Stimulated activated naive CD8-positive, alpha-beta T cell treated with anti-CD3 and anti-CD28 coated beads, Interleukin-15, amount 100 ng/mL, for 72 hours (primary cell): ENCODE data around the gene ZBP1.

Experiments used
- ATAC-seq: fragments of 150-1000 bp; cut with Tn5 transposase; 2 replicates; pipeline ENCODE4 v1.10.0; 2021; ENCODE audit warnings: mild to moderate bottlenecking, moderate library complexity
- DNase-seq, 2 donors: peaks; one replicate each; pipeline ENCODE4 v3.0.0; 2021 to 2022
- H3K27ac Mint-ChIP-seq, 2 donors: one replicate each; pipeline ENCODE4 v1.8.0; 2022; ENCODE audit warnings: mild to moderate bottlenecking in 2 of 2, mixed read lengths in 2 of 2, moderate library complexity in 2 of 2
- H3K27me3 Mint-ChIP-seq: one replicate; pipeline ENCODE4 v1.8.0; 2022; ENCODE audit warnings: mixed read lengths
- H3K4me1 Mint-ChIP-seq: one replicate; pipeline ENCODE4 v1.8.0; 2022; ENCODE audit warnings: mild to moderate bottlenecking, mixed read lengths
- H3K4me3 Mint-ChIP-seq, 2 donors: one replicate each; pipeline ENCODE4 v1.8.0; 2022; ENCODE audit warnings: mild to moderate bottlenecking in 2 of 2, mixed read lengths in 2 of 2, moderate library complexity in 1 of 2
- H3K9me3 Mint-ChIP-seq, 2 donors: one replicate each; pipeline ENCODE4 v1.8.0; 2022; ENCODE audit warnings: mixed read lengths in 2 of 2

Gene ZBP1

GRCh38 chr20:57560554-57561355, 59.5 kb downstream of the ZBP1 start, which contains the start of gene PCK1:
TSS of gene PCK1 (plus strand) at chr20:57561110. CDS start at chr20:57561412, 302 bp downstream.
- no peak for ATAC-seq
- peaks cover 27% of the 10 kb centered on the region for H3K27me3 Mint-ChIP-seq
- no peak for DNase-seq
- H3K27ac Mint-ChIP-seq: peak within 1 kb of the TSS in 1 of 2 donors; percentile 63
- H3K4me3 Mint-ChIP-seq: no peak within 1 kb of the TSS
- H3K9me3 Mint-ChIP-seq: no peaks in the 10 kb centered on the region
- no peaks in the 10 kb centered on the region for H3K4me1 Mint-ChIP-seq

GRCh38 chr20:57559658-57560553, 60.3 kb downstream of the ZBP1 start:
- no peak for DNase-seq
- H3K4me3 Mint-ChIP-seq: no peak overlapping the region
- peaks cover 27% of the 10 kb centered on the region for H3K27me3 Mint-ChIP-seq
- no peaks in the 10 kb centered on the region for H3K4me1 Mint-ChIP-seq
- no peak overlapping the region for H3K27ac Mint-ChIP-seq
- no peaks in the 10 kb centered on the region for H3K9me3 Mint-ChIP-seq
- no peak for ATAC-seq

DNA sequence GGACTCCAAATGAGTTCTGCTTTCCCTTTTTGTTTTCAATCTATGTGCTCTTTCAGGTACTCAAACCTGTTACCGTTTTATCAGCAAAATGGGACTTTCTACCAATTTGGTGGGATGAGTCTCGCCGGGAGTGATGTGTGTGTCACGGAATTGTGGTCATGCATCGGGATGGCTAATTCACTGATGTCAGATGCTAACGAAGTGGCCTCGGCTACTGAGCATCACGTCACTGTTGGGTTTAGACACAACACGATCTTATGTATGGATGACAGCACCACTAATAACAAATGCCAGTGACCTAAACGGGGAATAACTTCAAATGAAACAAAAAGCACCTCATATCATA, 61.0 kb downstream of the ZBP1 start:
- H3K4me3 Mint-ChIP-seq: no peak overlapping the region
- ATAC-seq: no peak
- no peak overlapping the region for H3K27ac Mint-ChIP-seq

GRCh38 chr20:57558614-57559288, 61.5 kb downstream of the ZBP1 start:
- Mint-ChIP-seq H3K27me3 (peaks cover 27% of the 10 kb centered on the region), H3K4me3 (no peak overlapping the region), H3K27ac (no peak overlapping the region), H3K4me1 (no peaks in the 10 kb centered on the region), H3K9me3 (no peaks in the 10 kb centered on the region)
- no peak for DNase-seq
- no peak for ATAC-seq

More for the DNA sequence above, 61.0 kb downstream of the ZBP1 start:
- H3K27me3 Mint-ChIP-seq: peaks cover 27% of the 10 kb centered on the region
- no peaks in the 10 kb centered on the region for H3K9me3 Mint-ChIP-seq
- DNase-seq: no peak
- H3K4me1 Mint-ChIP-seq: no peaks in the 10 kb centered on the region

- DNase-seq: no peak
- H3K4me3 Mint-ChIP-seq: no peak overlapping the region
- no peak overlapping the region for H3K27ac Mint-ChIP-seq
- ATAC-seq: no peak
- no peaks in the 10 kb centered on the region for H3K9me3 Mint-ChIP-seq
- H3K4me1 Mint-ChIP-seq: no peaks in the 10 kb centered on the region
- H3K27me3 Mint-ChIP-seq: peaks cover 27% of the 10 kb centered on the region
Observed at GRCh38 chr20:57557926-57558613, 62.2 kb downstream of the ZBP1 start.

GRCh38 chr20:57556980-57557274, 63.3 kb downstream of the ZBP1 start:
- Mint-ChIP-seq H3K4me1 (no peaks in the 10 kb centered on the region), H3K9me3 (no peaks in the 10 kb centered on the region), H3K27ac (no peak overlapping the region), H3K27me3 (peaks cover 27% of the 10 kb centered on the region), H3K4me3 (no peak overlapping the region)
- ATAC-seq (no peak), DNase-seq (no peak)

- no peaks in the 10 kb centered on the region for H3K9me3 Mint-ChIP-seq
- peaks cover 27% of the 10 kb centered on the region for H3K27me3 Mint-ChIP-seq
- no peak overlapping the region for H3K27ac Mint-ChIP-seq
- no peaks in the 10 kb centered on the region for H3K4me1 Mint-ChIP-seq
- DNase-seq: no peak
- no peak overlapping the region for H3K4me3 Mint-ChIP-seq
- ATAC-seq: no peak
Observed at GRCh38 chr20:57555457-57556184, 64.6 kb downstream of the ZBP1 start.
